Measurements from ENCODE around the gene EXOC3L4.

EXOC3L4 gene

GRCh38 chr14:103064978-103065377 lies 29.5 kb upstream of the EXOC3L4 start:
- H3K27ac ChIP-seq (replicated peaks) = no peak overlapping the region

GRCh38 chr14:103065861-103066260 lies 28.7 kb upstream of the EXOC3L4 start:
- no peak for DNase-seq (ENCODE audit: low read depth in 1 of 2, low spot score in 1 of 2)
- Histone ChIP-seq H3K27ac (replicated peaks) (no peak overlapping the region), H3K27me3 (ENCODE audit: insufficient read depth, poor library complexity, severe bottlenecking) (peaks cover 8% of the 10 kb centered on the region), H3K4me3 (replicated peaks; ENCODE audit: insufficient read depth, low read length) (no peak overlapping the region)
- no peak for TF ChIP-seq GABPA (IDR thresholded peaks at IDR 0.05; ENCODE audit: low read depth)

More at GRCh38 chr14:103064978-103065377, 29.5 kb upstream of the EXOC3L4 start:
- Histone ChIP-seq H3K4me3 (replicated peaks; ENCODE audit: insufficient read depth, low read length) (no peak overlapping the region), H3K27me3 (ENCODE audit: insufficient read depth, poor library complexity, severe bottlenecking) (peaks cover 9% of the 10 kb centered on the region)
- no peak for DNase-seq (ENCODE audit: low read depth in 1 of 2, low spot score in 1 of 2)
- no peak for TF ChIP-seq SPI1 (IDR thresholded peaks at IDR 0.05; ENCODE audit: borderline replicate concordance, low read depth)
- no peak for TF ChIP-seq REST (IDR thresholded peaks at IDR 0.05; ENCODE audit: insufficient replicate concordance, low read depth)
- TF ChIP-seq POLR2AphosphoS5 (IDR thresholded peaks at IDR 0.05; ENCODE audit: low read depth) = no peak
- TF ChIP-seq, protein P1, sequence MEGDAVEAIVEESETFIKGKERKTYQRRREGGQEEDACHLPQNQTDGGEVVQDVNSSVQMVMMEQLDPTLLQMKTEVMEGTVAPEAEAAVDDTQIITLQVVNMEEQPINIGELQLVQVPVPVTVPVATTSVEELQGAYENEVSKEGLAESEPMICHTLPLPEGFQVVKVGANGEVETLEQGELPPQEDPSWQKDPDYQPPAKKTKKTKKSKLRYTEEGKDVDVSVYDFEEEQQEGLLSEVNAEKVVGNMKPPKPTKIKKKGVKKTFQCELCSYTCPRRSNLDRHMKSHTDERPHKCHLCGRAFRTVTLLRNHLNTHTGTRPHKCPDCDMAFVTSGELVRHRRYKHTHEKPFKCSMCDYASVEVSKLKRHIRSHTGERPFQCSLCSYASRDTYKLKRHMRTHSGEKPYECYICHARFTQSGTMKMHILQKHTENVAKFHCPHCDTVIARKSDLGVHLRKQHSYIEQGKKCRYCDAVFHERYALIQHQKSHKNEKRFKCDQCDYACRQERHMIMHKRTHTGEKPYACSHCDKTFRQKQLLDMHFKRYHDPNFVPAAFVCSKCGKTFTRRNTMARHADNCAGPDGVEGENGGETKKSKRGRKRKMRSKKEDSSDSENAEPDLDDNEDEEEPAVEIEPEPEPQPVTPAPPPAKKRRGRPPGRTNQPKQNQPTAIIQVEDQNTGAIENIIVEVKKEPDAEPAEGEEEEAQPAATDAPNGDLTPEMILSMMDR (IDR thresholded peaks at IDR 0.05; ENCODE audit: insufficient read depth, low read length) = no peak
- no peak for TF ChIP-seq GABPA (IDR thresholded peaks at IDR 0.05; ENCODE audit: low read depth)

DNA sequence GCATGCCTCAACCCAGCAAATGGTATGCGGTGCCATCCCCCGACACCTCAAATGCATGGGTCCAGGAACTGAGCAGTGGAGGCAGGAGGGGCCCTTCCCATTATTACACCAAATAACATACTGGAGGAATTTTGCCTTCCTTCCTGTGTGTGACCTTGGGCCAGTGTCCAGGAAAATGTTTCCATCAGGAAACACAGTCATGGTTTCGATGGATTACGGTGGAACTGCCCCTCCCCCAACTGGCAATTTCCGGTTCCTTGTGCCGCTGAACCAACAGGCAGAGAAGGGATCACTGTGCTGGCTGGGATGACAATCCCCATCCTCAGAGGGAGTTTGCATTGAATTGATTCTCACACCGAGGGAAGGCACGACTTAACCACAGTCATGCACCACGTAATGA lies 28.1 kb upstream of the EXOC3L4 start:
- Histone ChIP-seq H3K27ac (replicated peaks) (no peak overlapping the region), H3K4me3 (replicated peaks; ENCODE audit: insufficient read depth, low read length) (no peak overlapping the region), H3K27me3 (ENCODE audit: insufficient read depth, poor library complexity, severe bottlenecking) (peaks cover 8% of the 10 kb centered on the region)
- no peak for TF ChIP-seq POLR2AphosphoS5 (IDR thresholded peaks at IDR 0.05; ENCODE audit: low read depth)
- no peak for TF ChIP-seq SPI1 (IDR thresholded peaks at IDR 0.05; ENCODE audit: borderline replicate concordance, low read depth)
- TF ChIP-seq GABPA (IDR thresholded peaks at IDR 0.05; ENCODE audit: low read depth) = no peak
- TF ChIP-seq, protein P1 (IDR thresholded peaks at IDR 0.05; ENCODE audit: insufficient read depth, low read length) = no peak
- no peak for TF ChIP-seq REST (IDR thresholded peaks at IDR 0.05; ENCODE audit: insufficient replicate concordance, low read depth)
- no peak for DNase-seq (ENCODE audit: low read depth in 1 of 2, low spot score in 1 of 2)

GRCh38 chr14:103067231-103067954 lies 27.1 kb upstream of the EXOC3L4 start:
- no peak for TF ChIP-seq POLR2AphosphoS5 (IDR thresholded peaks at IDR 0.05; ENCODE audit: low read depth)
- TF ChIP-seq, protein P1 (IDR thresholded peaks at IDR 0.05; ENCODE audit: insufficient read depth, low read length) = no peak
- no peak for TF ChIP-seq REST (IDR thresholded peaks at IDR 0.05; ENCODE audit: insufficient replicate concordance, low read depth)
- TF ChIP-seq SPI1 (IDR thresholded peaks at IDR 0.05; ENCODE audit: borderline replicate concordance, low read depth) = no peak
- TF ChIP-seq GABPA (IDR thresholded peaks at IDR 0.05; ENCODE audit: low read depth) = no peak
- Histone ChIP-seq H3K27ac (replicated peaks) (no peak overlapping the region), H3K27me3 (ENCODE audit: insufficient read depth, poor library complexity, severe bottlenecking) (peaks cover 8% of the 10 kb centered on the region), H3K4me3 (replicated peaks; ENCODE audit: insufficient read depth, low read length) (no peak overlapping the region)
- no peak for DNase-seq (ENCODE audit: low read depth in 1 of 2, low spot score in 1 of 2)

Data from HL-60 (cell line).